ENCODE measurements around the gene ANKZF1.

DNA sequence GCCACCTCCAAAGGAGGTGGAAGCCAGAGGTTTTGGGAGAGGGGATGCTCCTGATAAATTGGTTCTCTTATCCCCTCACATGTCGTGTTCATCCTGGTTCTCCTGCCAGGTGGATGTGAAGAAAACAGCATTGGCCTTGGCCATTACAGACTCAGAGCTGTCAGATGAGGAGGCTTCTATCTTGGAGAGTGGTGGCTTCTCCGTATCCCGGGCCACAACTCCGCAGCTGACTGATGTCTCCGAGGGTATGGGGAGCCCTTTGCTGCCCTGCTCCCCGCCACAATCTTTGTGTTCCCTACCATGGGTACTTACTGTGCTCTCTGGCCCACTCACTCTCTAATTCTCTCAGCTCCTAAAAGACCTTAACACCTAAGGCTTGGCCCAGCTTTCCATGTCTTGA lies 48.1 kb upstream of the ANKZF1 start:
- TF ChIP-seq, protein P1, sequence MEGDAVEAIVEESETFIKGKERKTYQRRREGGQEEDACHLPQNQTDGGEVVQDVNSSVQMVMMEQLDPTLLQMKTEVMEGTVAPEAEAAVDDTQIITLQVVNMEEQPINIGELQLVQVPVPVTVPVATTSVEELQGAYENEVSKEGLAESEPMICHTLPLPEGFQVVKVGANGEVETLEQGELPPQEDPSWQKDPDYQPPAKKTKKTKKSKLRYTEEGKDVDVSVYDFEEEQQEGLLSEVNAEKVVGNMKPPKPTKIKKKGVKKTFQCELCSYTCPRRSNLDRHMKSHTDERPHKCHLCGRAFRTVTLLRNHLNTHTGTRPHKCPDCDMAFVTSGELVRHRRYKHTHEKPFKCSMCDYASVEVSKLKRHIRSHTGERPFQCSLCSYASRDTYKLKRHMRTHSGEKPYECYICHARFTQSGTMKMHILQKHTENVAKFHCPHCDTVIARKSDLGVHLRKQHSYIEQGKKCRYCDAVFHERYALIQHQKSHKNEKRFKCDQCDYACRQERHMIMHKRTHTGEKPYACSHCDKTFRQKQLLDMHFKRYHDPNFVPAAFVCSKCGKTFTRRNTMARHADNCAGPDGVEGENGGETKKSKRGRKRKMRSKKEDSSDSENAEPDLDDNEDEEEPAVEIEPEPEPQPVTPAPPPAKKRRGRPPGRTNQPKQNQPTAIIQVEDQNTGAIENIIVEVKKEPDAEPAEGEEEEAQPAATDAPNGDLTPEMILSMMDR (IDR thresholded peaks at IDR 0.05): no peak
- TF ChIP-seq POLR2A (IDR thresholded peaks at IDR 0.05): no peak
